ENCODE results near the gene TPR. TPM values are rescaled to one million over a fixed set of nuclear protein-coding genes. Genes with fewer than 3 reads are reported as not detected.

TPR gene
- total RNA-seq, 1 experiment from 2014 or later = 104 TPM

DNA sequence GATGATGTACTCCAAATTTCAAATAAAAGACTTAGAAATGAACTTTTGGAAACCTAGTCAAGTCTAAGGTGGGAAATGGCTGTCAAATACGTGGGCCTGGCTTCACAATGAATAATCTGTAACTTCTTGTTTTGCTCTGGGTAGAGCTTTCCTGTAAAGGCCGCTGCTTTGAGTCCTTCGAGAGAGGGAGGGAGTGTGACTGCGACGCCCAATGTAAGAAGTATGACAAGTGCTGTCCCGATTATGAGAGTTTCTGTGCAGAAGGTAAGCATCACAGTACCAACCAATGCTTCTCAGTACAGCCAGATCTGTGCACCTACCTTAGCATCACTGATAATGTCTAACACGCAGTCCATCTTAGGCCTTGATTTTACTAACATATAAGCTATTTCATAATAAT, 73.6 kb downstream of the TPR start:
- intact Hi-C loops (cut with micrococcal nuclease; ENCODE audit: unreplicated experiment) = no loop called here
- Histone ChIP-seq H3K27ac (no peak overlapping the region), H3K4me2 (no peak overlapping the region), H3F3A (ENCODE audit: insufficient read depth, low read depth) (no peaks in the 10 kb centered on the region), H3K79me2 (ENCODE audit: low read depth) (no peaks in the 10 kb centered on the region), H3K9me2 (ENCODE audit: insufficient read depth) (no peaks in the 10 kb centered on the region), H3K36me3 (ENCODE audit: low read depth) (no peaks in the 10 kb centered on the region), H2AFZ (no peak overlapping the region), H4K20me1 (ENCODE audit: insufficient read depth) (no peaks in the 10 kb centered on the region), H3K27me3 (ENCODE audit: insufficient read depth, low read depth) (no peaks in the 10 kb centered on the region), H3K4me1 (replicated peaks; ENCODE audit: insufficient read depth) (no peaks in the 10 kb centered on the region), H3K4me3 (no peak overlapping the region), H3K9me3 (ENCODE audit: insufficient read depth, low read depth) (no peaks in the 10 kb centered on the region)
- BruUV-seq (replicated peaks) = no TSS peak
- ChIA-PET CTCF (no interaction called here), POLR2A (ENCODE audit: unreplicated experiment) (no interaction called here)
- DNase-seq = no peak
- no peak for TF ChIP-seq EZH2 (IDR thresholded peaks at IDR 0.05; ENCODE audit: low read depth)
- TF ChIP-seq, protein P1, sequence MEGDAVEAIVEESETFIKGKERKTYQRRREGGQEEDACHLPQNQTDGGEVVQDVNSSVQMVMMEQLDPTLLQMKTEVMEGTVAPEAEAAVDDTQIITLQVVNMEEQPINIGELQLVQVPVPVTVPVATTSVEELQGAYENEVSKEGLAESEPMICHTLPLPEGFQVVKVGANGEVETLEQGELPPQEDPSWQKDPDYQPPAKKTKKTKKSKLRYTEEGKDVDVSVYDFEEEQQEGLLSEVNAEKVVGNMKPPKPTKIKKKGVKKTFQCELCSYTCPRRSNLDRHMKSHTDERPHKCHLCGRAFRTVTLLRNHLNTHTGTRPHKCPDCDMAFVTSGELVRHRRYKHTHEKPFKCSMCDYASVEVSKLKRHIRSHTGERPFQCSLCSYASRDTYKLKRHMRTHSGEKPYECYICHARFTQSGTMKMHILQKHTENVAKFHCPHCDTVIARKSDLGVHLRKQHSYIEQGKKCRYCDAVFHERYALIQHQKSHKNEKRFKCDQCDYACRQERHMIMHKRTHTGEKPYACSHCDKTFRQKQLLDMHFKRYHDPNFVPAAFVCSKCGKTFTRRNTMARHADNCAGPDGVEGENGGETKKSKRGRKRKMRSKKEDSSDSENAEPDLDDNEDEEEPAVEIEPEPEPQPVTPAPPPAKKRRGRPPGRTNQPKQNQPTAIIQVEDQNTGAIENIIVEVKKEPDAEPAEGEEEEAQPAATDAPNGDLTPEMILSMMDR (conservative IDR thresholded peaks at IDR 0.05) = no peak

DNA sequence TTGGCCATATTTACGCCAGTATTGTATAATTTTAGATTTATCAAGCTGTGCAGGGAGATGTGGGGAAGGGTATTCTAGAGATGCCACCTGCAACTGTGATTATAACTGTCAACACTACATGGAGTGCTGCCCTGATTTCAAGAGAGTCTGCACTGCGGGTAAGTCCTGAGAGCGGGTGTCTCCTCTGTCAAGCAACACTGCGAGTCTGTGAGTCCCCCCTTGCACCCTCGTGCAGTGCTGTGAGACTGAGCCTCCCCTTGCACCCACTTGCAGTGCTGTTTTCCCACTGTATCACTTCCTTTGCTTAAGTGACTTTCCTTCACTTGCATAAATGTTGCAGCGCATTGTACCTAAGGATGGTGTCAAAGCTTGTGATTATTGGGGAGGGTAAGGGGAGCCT, 75.0 kb downstream of the TPR start:
- H3K79me2 ChIP-seq (ENCODE audit: low read depth) = no peaks in the 10 kb centered on the region
- no TSS peak for BruUV-seq (replicated peaks)

DNA sequence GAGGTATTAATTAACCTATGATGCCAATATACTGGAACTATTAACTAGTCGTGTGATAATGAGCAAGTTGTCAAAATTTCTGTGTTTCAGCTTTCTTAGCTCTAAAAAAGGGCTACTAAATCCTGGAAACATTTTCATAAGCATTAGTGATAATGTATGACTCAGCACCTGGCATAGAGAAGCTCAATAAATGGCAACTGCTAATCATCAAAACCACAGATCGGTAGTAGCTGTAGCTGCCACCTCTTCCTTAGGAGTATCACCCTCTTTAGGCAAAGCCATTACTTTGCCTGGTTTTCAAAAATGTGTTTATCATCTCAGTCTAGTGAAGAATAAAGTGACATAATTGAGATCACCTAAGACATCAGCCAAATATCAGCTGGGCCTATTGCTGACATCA, 75.5 kb downstream of the TPR start:
- Histone ChIP-seq H3K4me1 (replicated peaks; ENCODE audit: insufficient read depth) (no peaks in the 10 kb centered on the region), H3K79me2 (ENCODE audit: low read depth) (no peaks in the 10 kb centered on the region), H3K27ac (no peak overlapping the region), H3K9me2 (ENCODE audit: insufficient read depth) (no peaks in the 10 kb centered on the region), H4K20me1 (ENCODE audit: insufficient read depth) (no peaks in the 10 kb centered on the region), H2AFZ (no peak overlapping the region), H3K27me3 (ENCODE audit: insufficient read depth, low read depth) (no peaks in the 10 kb centered on the region), H3K4me2 (no peak overlapping the region), H3K36me3 (ENCODE audit: low read depth) (no peaks in the 10 kb centered on the region), H3F3A (ENCODE audit: insufficient read depth, low read depth) (no peaks in the 10 kb centered on the region), H3K4me3 (no peak overlapping the region), H3K9me3 (ENCODE audit: insufficient read depth, low read depth) (no peaks in the 10 kb centered on the region)
- POLR2A ChIA-PET (ENCODE audit: unreplicated experiment) = no interaction called here
- CTCF ChIA-PET = no interaction called here
- intact Hi-C loops (cut with micrococcal nuclease; ENCODE audit: unreplicated experiment) = loop anchor here (10.0 kb wide), 1 partner anchor 575 kb away; no protein-coding TSS in a partner anchor
- BruUV-seq (replicated peaks) = no TSS peak
- DNase-seq = no peak
- TF ChIP-seq, protein P1 (conservative IDR thresholded peaks at IDR 0.05) = no peak
- no peak for TF ChIP-seq EZH2 (IDR thresholded peaks at IDR 0.05; ENCODE audit: low read depth)

More for the DNA sequence above, 75.0 kb downstream of the TPR start:
- Histone ChIP-seq H3K9me2 (ENCODE audit: insufficient read depth) (no peaks in the 10 kb centered on the region), H2AFZ (no peak overlapping the region), H4K20me1 (ENCODE audit: insufficient read depth) (no peaks in the 10 kb centered on the region), H3K9me3 (ENCODE audit: insufficient read depth, low read depth) (no peaks in the 10 kb centered on the region), H3K4me1 (replicated peaks; ENCODE audit: insufficient read depth) (no peaks in the 10 kb centered on the region), H3K27ac (no peak overlapping the region), H3K27me3 (ENCODE audit: insufficient read depth, low read depth) (no peaks in the 10 kb centered on the region), H3K4me2 (no peak overlapping the region), H3F3A (ENCODE audit: insufficient read depth, low read depth) (no peaks in the 10 kb centered on the region), H3K4me3 (no peak overlapping the region), H3K36me3 (ENCODE audit: low read depth) (no peaks in the 10 kb centered on the region)
- intact Hi-C loops (cut with micrococcal nuclease; ENCODE audit: unreplicated experiment) = no loop called here
- CTCF ChIA-PET = no interaction called here
- TF ChIP-seq EZH2 (IDR thresholded peaks at IDR 0.05; ENCODE audit: low read depth) = no peak
- TF ChIP-seq, protein P1 (conservative IDR thresholded peaks at IDR 0.05) = no peak
- DNase-seq = no peak
- POLR2A ChIA-PET (ENCODE audit: unreplicated experiment) = no interaction called here

Data from PC-9 (cell line).